Loucy (cell line): ENCODE results near the gene CLDN34.

Experiments
- H2AFZ ChIP-seq: fragments of 200-600 bp; sonication (generic); 2 replicates; pipeline ENCODE4 v1.6.0; 2016; ENCODE audit warnings: antibody characterized with exemption, mild to moderate bottlenecking, low read length, moderate library complexity
- H3F3A ChIP-seq: fragments of 200-600 bp; 2 replicates; pipeline ENCODE4 v1.6.0; 2016; ENCODE audit warnings: antibody characterized with exemption, low read depth, mild to moderate bottlenecking
- H3K27me3 ChIP-seq: fragments of 200-600 bp; sonication (generic); 2 replicates; pipeline ENCODE4 v1.6.1; 2014; ENCODE audit warnings: low read length, mild to moderate bottlenecking; ENCODE audit not compliant: insufficient read depth, poor library complexity, severe bottlenecking
- H3K36me3 ChIP-seq: fragments of 200-600 bp; sonication (generic); 2 replicates; pipeline ENCODE4 v1.6.1; 2016; ENCODE audit warnings: low read length; ENCODE audit not compliant: insufficient read depth
- H3K4me1 ChIP-seq: fragments of 200-600 bp; sonication (generic); 2 replicates; pipeline ENCODE4 v1.5.1; 2014; ENCODE audit warnings: low read length, mild to moderate bottlenecking; ENCODE audit not compliant: insufficient read depth, poor library complexity, severe bottlenecking
- H3K4me2 ChIP-seq: fragments of 200-600 bp; sonication (generic); 2 replicates; pipeline ENCODE4 v1.6.0; 2014; ENCODE audit warnings: antibody characterized with exemption, low read length, low read depth, mild to moderate bottlenecking; ENCODE audit not compliant: poor library complexity, severe bottlenecking
- H3K4me3 ChIP-seq: fragments of 200-600 bp; sonication (generic); 2 replicates; pipeline ENCODE4 v1.5.1; 2014; ENCODE audit warnings: low read length, mild to moderate bottlenecking, mixed read lengths; ENCODE audit not compliant: poor library complexity, severe bottlenecking
- H3K79me2 ChIP-seq: fragments of 200-600 bp; sonication (generic); 2 replicates; pipeline ENCODE4 v1.6.1; 2014; ENCODE audit warnings: low read length; ENCODE audit not compliant: insufficient read depth
- H3K9ac ChIP-seq: fragments of 200-600 bp; sonication (generic); 2 replicates; pipeline ENCODE4 v1.6.0; 2014; ENCODE audit warnings: mild to moderate bottlenecking, low read depth, low read length, moderate library complexity; ENCODE audit not compliant: poor library complexity, severe bottlenecking
- H3K9me2 ChIP-seq: fragments of 200-600 bp; sonication (generic); replicated peaks from 2 replicates; pipeline ENCODE4 v1.6.1; 2016; ENCODE audit warnings: low read depth, low read length, mixed read lengths
- H3K9me3 ChIP-seq: fragments of 200-600 bp; sonication (generic); 2 replicates; pipeline ENCODE4 v1.6.1; 2014; ENCODE audit warnings: mild to moderate bottlenecking, antibody characterized with exemption, low read length, low read depth; ENCODE audit not compliant: insufficient read depth
- H4K20me1 ChIP-seq: fragments of 200-600 bp; sonication (generic); 2 replicates; pipeline ENCODE4 v1.6.0; 2014; ENCODE audit warnings: antibody characterized with exemption, low read length, mild to moderate bottlenecking; ENCODE audit not compliant: insufficient read depth, poor library complexity, severe bottlenecking
- EZH2phosphoT487 ChIP-seq: fragments of 200-600 bp; IDR thresholded peaks from 2 replicates; pipeline ENCODE4 v1.6.1; 2018; ENCODE audit warnings: antibody characterized with exemption, mild to moderate bottlenecking, moderate library complexity, borderline replicate concordance
- TF ChIP-seq, protein P1 (sequence below): fragments of 200-600 bp; sonication (generic); conservative IDR thresholded peaks from 2 replicates; pipeline ENCODE4 v1.5.1; 2014; ENCODE audit warnings: mild to moderate bottlenecking, antibody characterized with exemption, low read length

CLDN34 gene

DNA sequence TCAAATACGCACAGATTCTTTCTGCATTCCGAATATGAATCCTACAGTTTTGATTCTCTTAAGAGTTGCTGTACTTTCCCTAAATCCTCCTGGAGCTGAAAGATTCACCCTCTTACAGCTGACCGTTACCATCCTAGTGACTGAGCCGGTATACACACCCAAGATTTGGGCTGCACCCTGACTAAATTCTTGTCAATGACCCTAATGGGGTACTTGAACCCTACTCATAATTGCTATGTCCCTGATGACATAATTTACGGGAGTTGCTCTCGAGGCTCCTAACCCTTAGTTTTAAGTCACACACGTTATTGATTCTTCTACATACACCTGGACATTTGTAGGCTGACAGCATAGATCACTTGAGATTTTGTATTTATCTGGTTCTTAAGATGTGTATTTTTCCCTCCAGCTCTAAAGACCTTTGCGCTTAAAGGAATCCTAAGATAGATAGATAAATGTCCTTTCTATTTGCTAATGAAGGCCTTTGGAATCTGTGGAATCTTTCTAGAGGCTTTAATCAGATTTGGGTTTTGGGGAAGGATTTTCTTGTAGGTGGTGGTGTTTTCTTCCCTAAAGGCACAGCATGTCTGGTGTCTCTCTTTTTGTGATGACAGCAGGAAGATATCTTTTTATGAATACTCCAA is 37.8 kb downstream of the CLDN34 start:
- no peaks in the 10 kb centered on the region for H3K9me2 ChIP-seq
- H3K9me3 ChIP-seq, result no peaks in the 10 kb centered on the region
- no peak overlapping the region for H3K4me2 ChIP-seq
- H3K27me3 ChIP-seq, result no peaks in the 10 kb centered on the region
- H2AFZ ChIP-seq, result no peak overlapping the region
- H3K4me1 ChIP-seq, result peaks cover 10% of the 10 kb centered on the region
- H4K20me1 ChIP-seq, result no peaks in the 10 kb centered on the region
- H3K4me3 ChIP-seq, result no peak overlapping the region
- H3F3A ChIP-seq, result no peaks in the 10 kb centered on the region
- H3K79me2 ChIP-seq, result no peaks in the 10 kb centered on the region
- no peaks in the 10 kb centered on the region for H3K36me3 ChIP-seq
- no peak overlapping the region for H3K9ac ChIP-seq
- TF ChIP-seq EZH2phosphoT487, result no peak
- TF ChIP-seq, protein P1, sequence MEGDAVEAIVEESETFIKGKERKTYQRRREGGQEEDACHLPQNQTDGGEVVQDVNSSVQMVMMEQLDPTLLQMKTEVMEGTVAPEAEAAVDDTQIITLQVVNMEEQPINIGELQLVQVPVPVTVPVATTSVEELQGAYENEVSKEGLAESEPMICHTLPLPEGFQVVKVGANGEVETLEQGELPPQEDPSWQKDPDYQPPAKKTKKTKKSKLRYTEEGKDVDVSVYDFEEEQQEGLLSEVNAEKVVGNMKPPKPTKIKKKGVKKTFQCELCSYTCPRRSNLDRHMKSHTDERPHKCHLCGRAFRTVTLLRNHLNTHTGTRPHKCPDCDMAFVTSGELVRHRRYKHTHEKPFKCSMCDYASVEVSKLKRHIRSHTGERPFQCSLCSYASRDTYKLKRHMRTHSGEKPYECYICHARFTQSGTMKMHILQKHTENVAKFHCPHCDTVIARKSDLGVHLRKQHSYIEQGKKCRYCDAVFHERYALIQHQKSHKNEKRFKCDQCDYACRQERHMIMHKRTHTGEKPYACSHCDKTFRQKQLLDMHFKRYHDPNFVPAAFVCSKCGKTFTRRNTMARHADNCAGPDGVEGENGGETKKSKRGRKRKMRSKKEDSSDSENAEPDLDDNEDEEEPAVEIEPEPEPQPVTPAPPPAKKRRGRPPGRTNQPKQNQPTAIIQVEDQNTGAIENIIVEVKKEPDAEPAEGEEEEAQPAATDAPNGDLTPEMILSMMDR, result no peak

DNA sequence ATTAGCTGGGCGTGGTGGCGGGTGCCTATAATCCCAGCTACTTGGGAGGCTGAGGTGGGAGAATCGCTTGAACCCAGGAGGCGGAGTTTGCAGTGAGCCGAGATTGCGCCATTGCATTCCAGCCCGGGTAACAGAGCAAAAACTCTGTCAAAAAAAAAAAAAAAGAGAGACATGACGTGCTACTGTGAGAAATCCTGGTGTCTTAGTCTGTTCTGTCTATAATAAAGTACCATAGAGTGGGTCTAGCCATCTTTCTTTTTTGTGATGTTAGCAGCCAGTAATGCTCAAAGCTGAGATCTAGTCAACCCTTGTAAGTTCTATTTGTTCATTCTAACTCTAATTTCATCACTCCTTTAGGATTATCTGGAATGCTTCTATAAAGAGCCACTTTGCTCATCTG is 38.9 kb downstream of the CLDN34 start:
- H3K9me3 ChIP-seq, result no peaks in the 10 kb centered on the region
- H3K36me3 ChIP-seq, result no peaks in the 10 kb centered on the region
- no peak overlapping the region for H3K9ac ChIP-seq
- no peak overlapping the region for H3K4me3 ChIP-seq
- H3K9me2 ChIP-seq, result no peaks in the 10 kb centered on the region
- H3K27me3 ChIP-seq, result no peaks in the 10 kb centered on the region
- H3K4me2 ChIP-seq, result no peak overlapping the region
- no peaks in the 10 kb centered on the region for H4K20me1 ChIP-seq
- H3F3A ChIP-seq, result no peaks in the 10 kb centered on the region
- H3K4me1 ChIP-seq, result peaks cover 10% of the 10 kb centered on the region
- H3K79me2 ChIP-seq, result no peaks in the 10 kb centered on the region
- H2AFZ ChIP-seq, result no peak overlapping the region
- TF ChIP-seq, protein P1, result no peak
- TF ChIP-seq EZH2phosphoT487, result no peak

DNA sequence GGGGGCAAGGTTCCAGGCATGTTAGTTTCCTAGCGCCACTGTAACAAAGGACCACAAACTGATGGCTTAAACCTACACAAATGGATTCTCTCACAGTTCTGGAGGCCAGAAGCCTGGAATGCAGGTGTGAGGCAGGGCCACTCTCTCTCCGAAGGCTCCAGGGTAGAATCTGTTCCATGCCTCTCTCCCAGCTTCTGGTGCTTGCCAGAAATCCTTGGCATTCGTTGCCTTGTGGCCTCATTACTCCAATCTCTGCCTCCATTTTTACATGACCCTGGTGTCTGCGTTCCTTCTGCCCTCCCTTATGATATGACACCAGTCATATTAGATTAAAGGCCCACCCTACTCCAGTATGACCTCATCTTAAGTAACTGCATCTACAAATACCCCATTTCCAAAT is 39.6 kb downstream of the CLDN34 start:
- H3K9me2 ChIP-seq, result no peaks in the 10 kb centered on the region
- no peak overlapping the region for H3K4me3 ChIP-seq
- no peaks in the 10 kb centered on the region for H4K20me1 ChIP-seq
- H3K4me1 ChIP-seq, result peaks cover 17% of the 10 kb centered on the region
- no peaks in the 10 kb centered on the region for H3F3A ChIP-seq
- no peaks in the 10 kb centered on the region for H3K9me3 ChIP-seq
- no peaks in the 10 kb centered on the region for H3K27me3 ChIP-seq
- TF ChIP-seq EZH2phosphoT487, result no peak
- TF ChIP-seq, protein P1, result no peak
- no peaks in the 10 kb centered on the region for H3K79me2 ChIP-seq
- H3K9ac ChIP-seq, result no peak overlapping the region
- H3K36me3 ChIP-seq, result no peaks in the 10 kb centered on the region
- H2AFZ ChIP-seq, result no peak overlapping the region
- H3K4me2 ChIP-seq, result no peak overlapping the region
